ENCODE results near the gene NEUROD1.

Gene NEUROD1

GRCh38 chr2:181694271-181694670 is 14.0 kb upstream of the NEUROD1 start:
- Histone ChIP-seq H3K9me3 (ENCODE audit: control insufficient read depth in 1 of 2, low read length in 2 of 2) (no peaks in the 10 kb centered on the region), H3K4me1 (ENCODE audit: control insufficient read depth in 1 of 2, insufficient read depth in 2 of 2, low read length in 2 of 2) (peaks cover 0 to 4% of the 10 kb centered on the region in 2 donors), H3K27me3 (ENCODE audit: control insufficient read depth in 1 of 2, insufficient read depth in 2 of 2, low read length in 2 of 2) (no peaks in the 10 kb centered on the region), H3K9ac (ENCODE audit: low read depth in 1 of 2, low read length in 2 of 2) (no peak overlapping the region), H3K36me3 (ENCODE audit: control insufficient read depth in 1 of 2, insufficient read depth in 2 of 2, low read length in 2 of 2) (no peaks in the 10 kb centered on the region), H3K27ac (ENCODE audit: low read depth, low read length) (no peak overlapping the region), H3K4me3 (ENCODE audit: low read depth in 1 of 2, low read length in 2 of 2) (no peak overlapping the region)

- Histone ChIP-seq H3K9ac (ENCODE audit: low read depth in 1 of 2, low read length in 2 of 2) (no peak overlapping the region), H3K4me1 (ENCODE audit: control insufficient read depth in 1 of 2, insufficient read depth in 2 of 2, low read length in 2 of 2) (no peaks in the 10 kb centered on the region), H3K4me3 (ENCODE audit: low read depth in 1 of 2, low read length in 2 of 2) (no peak overlapping the region), H3K36me3 (ENCODE audit: control insufficient read depth in 1 of 2, insufficient read depth in 2 of 2, low read length in 2 of 2) (no peaks in the 10 kb centered on the region), H3K27me3 (ENCODE audit: control insufficient read depth in 1 of 2, insufficient read depth in 2 of 2, low read length in 2 of 2) (peaks cover 0 to 15% of the 10 kb centered on the region in 2 donors), H3K9me3 (ENCODE audit: control insufficient read depth in 1 of 2, low read length in 2 of 2) (no peaks in the 10 kb centered on the region), H3K27ac (ENCODE audit: low read depth, low read length) (no peak overlapping the region)
Observed at GRCh38 chr2:181690860-181691259, 10.5 kb upstream of the NEUROD1 start.

DNA sequence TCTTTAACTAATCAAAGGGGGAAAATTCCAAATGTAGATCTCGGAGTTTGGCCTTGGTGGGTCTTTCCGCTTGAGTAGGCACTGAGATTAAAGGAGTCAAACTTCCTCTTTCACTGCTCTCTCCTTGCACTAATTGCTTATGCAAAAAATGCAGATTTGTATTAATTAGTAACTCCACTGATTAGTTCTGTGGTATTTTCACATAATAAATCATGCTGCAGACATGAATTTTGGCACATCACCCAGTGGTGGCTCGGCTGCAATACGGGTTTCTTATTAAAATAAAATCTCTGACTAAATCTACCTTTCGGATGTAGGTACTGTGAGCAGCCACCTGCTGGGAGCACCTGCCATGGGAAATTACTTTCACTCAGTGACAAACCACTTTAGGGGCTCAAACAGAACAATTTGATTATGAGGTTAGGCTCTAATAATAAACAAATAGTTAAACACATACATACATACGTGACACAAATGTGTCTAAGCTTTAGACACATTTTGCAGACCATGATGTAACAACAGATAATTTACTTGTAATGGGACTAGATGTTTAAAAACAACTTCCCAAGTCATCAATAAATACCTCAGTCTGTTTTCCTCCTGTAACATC is 6.4 kb upstream of the NEUROD1 start:
- Histone ChIP-seq H3K9me3 (ENCODE audit: control insufficient read depth in 1 of 2, low read length in 2 of 2) (no peaks in the 10 kb centered on the region), H3K9ac (ENCODE audit: low read depth in 1 of 2, low read length in 2 of 2) (no peak overlapping the region), H3K27me3 (ENCODE audit: control insufficient read depth in 1 of 2, insufficient read depth in 2 of 2, low read length in 2 of 2) (peaks cover 35 to 53% of the 10 kb centered on the region in 2 donors), H3K4me1 (ENCODE audit: control insufficient read depth in 1 of 2, insufficient read depth in 2 of 2, low read length in 2 of 2) (peaks cover 5 to 7% of the 10 kb centered on the region in 2 donors), H3K4me3 (ENCODE audit: low read depth in 1 of 2, low read length in 2 of 2) (no peak overlapping the region), H3K36me3 (ENCODE audit: control insufficient read depth in 1 of 2, insufficient read depth in 2 of 2, low read length in 2 of 2) (no peaks in the 10 kb centered on the region), H3K27ac (ENCODE audit: low read depth, low read length) (no peak overlapping the region)

GRCh38 chr2:181685150-181685688 is 4.9 kb upstream of the NEUROD1 start:
- no peaks in the 10 kb centered on the region for H3K36me3 ChIP-seq (ENCODE audit: control insufficient read depth in 1 of 2, insufficient read depth in 2 of 2, low read length in 2 of 2)
- H3K9ac ChIP-seq (ENCODE audit: low read depth in 1 of 2, low read length in 2 of 2): no peak overlapping the region
- no peaks in the 10 kb centered on the region for H3K9me3 ChIP-seq (ENCODE audit: control insufficient read depth in 1 of 2, low read length in 2 of 2)
- H3K4me1 ChIP-seq (ENCODE audit: control insufficient read depth in 1 of 2, insufficient read depth in 2 of 2, low read length in 2 of 2): peaks cover 7 to 14% of the 10 kb centered on the region in 2 donors
- peak overlapping the region in 1 of 2 donors; percentile 21 for H3K4me3 ChIP-seq (ENCODE audit: low read depth in 1 of 2, low read length in 2 of 2)
- no peak overlapping the region for H3K27ac ChIP-seq (ENCODE audit: low read depth, low read length)
- H3K27me3 ChIP-seq (ENCODE audit: control insufficient read depth in 1 of 2, insufficient read depth in 2 of 2, low read length in 2 of 2): peaks cover 50 to 68% of the 10 kb centered on the region in 2 donors

- Histone ChIP-seq H3K27ac (ENCODE audit: low read depth, low read length) (no peak overlapping the region), H3K9me3 (ENCODE audit: control insufficient read depth in 1 of 2, low read length in 2 of 2) (no peaks in the 10 kb centered on the region), H3K4me1 (ENCODE audit: control insufficient read depth in 1 of 2, insufficient read depth in 2 of 2, low read length in 2 of 2) (peaks cover 7 to 14% of the 10 kb centered on the region in 2 donors), H3K27me3 (ENCODE audit: control insufficient read depth in 1 of 2, insufficient read depth in 2 of 2, low read length in 2 of 2) (peaks cover 56 to 74% of the 10 kb centered on the region in 2 donors), H3K9ac (ENCODE audit: low read depth in 1 of 2, low read length in 2 of 2) (no peak overlapping the region), H3K36me3 (ENCODE audit: control insufficient read depth in 1 of 2, insufficient read depth in 2 of 2, low read length in 2 of 2) (no peaks in the 10 kb centered on the region), H3K4me3 (ENCODE audit: low read depth in 1 of 2, low read length in 2 of 2) (peak overlapping the region in 1 of 2 donors; percentile 21)
Observed at GRCh38 chr2:181684454-181685149, 4.3 kb upstream of the NEUROD1 start.

- H3K36me3 ChIP-seq (ENCODE audit: control insufficient read depth in 1 of 2, insufficient read depth in 2 of 2, low read length in 2 of 2): no peaks in the 10 kb centered on the region
- H3K27ac ChIP-seq (ENCODE audit: low read depth, low read length): no peak overlapping the region
- peak overlapping the region in 1 of 2 donors; percentile 6 for H3K4me3 ChIP-seq (ENCODE audit: low read depth in 1 of 2, low read length in 2 of 2)
- H3K27me3 ChIP-seq (ENCODE audit: control insufficient read depth in 1 of 2, insufficient read depth in 2 of 2, low read length in 2 of 2): peaks cover 63 to 82% of the 10 kb centered on the region in 2 donors
- no peaks in the 10 kb centered on the region for H3K9me3 ChIP-seq (ENCODE audit: control insufficient read depth in 1 of 2, low read length in 2 of 2)
- no peak overlapping the region for H3K9ac ChIP-seq (ENCODE audit: low read depth in 1 of 2, low read length in 2 of 2)
- peaks cover 7 to 14% of the 10 kb centered on the region in 2 donors for H3K4me1 ChIP-seq (ENCODE audit: control insufficient read depth in 1 of 2, insufficient read depth in 2 of 2, low read length in 2 of 2)
Observed at GRCh38 chr2:181683518-181684453, 3.5 kb upstream of the NEUROD1 start.

DNA sequence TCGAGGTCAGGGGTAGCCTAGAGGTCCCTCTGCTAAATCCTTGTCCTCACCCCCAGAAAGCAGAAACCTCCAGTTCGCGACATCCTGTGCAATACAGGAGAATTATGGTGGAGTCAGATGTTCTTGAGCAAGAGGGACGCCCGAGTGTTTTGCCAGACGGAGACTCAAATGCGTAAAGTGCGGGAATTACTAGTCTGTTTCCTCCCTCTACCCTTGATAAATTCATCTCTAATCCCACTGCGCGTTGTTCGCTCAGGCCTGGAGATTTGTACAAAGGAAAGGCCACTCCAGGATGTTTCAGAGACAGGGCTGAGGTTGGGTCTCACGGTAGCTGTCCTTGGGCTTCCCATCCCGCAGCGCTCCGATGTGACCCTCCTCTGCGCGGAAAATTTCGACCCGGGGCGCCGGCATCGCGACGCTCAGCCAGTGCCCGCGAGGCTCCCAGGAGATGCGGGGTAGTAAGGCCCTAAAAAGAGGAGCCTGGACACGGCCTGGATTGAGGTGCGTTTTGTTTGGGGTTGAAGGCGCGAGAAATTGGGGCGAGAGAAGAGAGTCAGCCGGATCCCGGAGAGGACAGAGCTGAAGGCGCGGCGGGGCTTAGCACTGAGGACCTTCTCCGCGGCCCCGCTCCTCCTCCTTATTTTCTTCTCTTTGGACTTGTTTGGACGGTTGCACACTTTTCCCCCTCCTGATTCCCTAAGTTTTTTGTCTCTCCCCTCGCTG is 2.6 kb upstream of the NEUROD1 start:
- no peak overlapping the region for H3K9ac ChIP-seq (ENCODE audit: low read depth in 1 of 2, low read length in 2 of 2)
- peaks cover 71 to 86% of the 10 kb centered on the region in 2 donors for H3K27me3 ChIP-seq (ENCODE audit: control insufficient read depth in 1 of 2, insufficient read depth in 2 of 2, low read length in 2 of 2)
- H3K4me3 ChIP-seq (ENCODE audit: low read depth in 1 of 2, low read length in 2 of 2): peak overlapping the region in 1 of 2 donors; percentile 6

DNA sequence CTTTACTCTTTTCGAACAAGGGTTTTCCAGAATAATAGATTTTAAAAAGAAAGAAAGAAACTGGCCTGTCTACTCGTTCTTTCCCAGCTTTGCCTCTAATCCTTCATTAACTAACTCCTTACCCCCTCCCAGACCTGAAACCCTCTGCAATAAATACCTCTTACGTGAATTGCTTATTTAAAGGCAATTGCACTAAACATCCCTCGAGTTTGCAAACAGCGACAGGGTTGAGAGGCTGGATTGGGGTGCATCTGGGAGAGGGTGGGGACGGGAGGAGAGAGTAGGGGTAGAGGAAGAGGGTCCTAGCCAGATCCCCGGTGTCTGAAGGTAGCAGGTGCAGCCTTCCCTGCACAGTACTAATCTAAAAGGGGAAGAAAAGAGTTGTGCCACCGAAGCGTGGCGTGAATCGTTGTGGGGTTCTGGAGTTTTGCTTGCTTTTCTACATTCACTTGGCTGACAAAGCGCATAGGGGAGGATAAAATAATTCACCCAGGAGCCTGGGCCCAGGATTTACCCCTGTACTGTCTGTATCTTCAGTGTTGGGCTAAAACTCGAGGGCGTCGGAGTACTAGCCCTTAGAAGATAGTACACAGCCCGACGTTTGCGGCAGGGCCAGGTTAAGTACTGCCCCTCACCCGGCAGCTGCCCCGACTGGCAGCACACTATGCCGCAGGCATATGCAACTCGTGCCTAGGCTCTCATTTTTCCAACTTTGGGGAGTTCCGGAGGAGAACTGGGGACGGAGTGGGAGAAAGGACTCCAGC is 1.9 kb upstream of the NEUROD1 start:
- Histone ChIP-seq H3K36me3 (ENCODE audit: control insufficient read depth in 1 of 2, insufficient read depth in 2 of 2, low read length in 2 of 2) (no peaks in the 10 kb centered on the region), H3K27ac (ENCODE audit: low read depth, low read length) (no peak overlapping the region), H3K4me1 (ENCODE audit: control insufficient read depth in 1 of 2, insufficient read depth in 2 of 2, low read length in 2 of 2) (peaks cover 7 to 14% of the 10 kb centered on the region in 2 donors)

More for the DNA sequence above, 2.6 kb upstream of the NEUROD1 start:
- peaks cover 7 to 14% of the 10 kb centered on the region in 2 donors for H3K4me1 ChIP-seq (ENCODE audit: control insufficient read depth in 1 of 2, insufficient read depth in 2 of 2, low read length in 2 of 2)
- H3K9me3 ChIP-seq (ENCODE audit: control insufficient read depth in 1 of 2, low read length in 2 of 2): peaks cover 0 to 4% of the 10 kb centered on the region in 2 donors
- no peak overlapping the region for H3K27ac ChIP-seq (ENCODE audit: low read depth, low read length)
- H3K36me3 ChIP-seq (ENCODE audit: control insufficient read depth in 1 of 2, insufficient read depth in 2 of 2, low read length in 2 of 2): no peaks in the 10 kb centered on the region

More for the DNA sequence above, 1.9 kb upstream of the NEUROD1 start:
- Histone ChIP-seq H3K27me3 (ENCODE audit: control insufficient read depth in 1 of 2, insufficient read depth in 2 of 2, low read length in 2 of 2) (peaks cover 77 to 90% of the 10 kb centered on the region in 2 donors), H3K9me3 (ENCODE audit: control insufficient read depth in 1 of 2, low read length in 2 of 2) (peaks cover 0 to 4% of the 10 kb centered on the region in 2 donors), H3K9ac (ENCODE audit: low read depth in 1 of 2, low read length in 2 of 2) (no peak overlapping the region), H3K4me3 (ENCODE audit: low read depth in 1 of 2, low read length in 2 of 2) (no peak overlapping the region)
